HG03108 (cell line): ENCODE data around the gene TCTN3.
"Not testable (repeated sequence)": the region's sequence is repeated elsewhere in the genome, so short reads cannot be mapped to it uniquely, and the experiment has no call there.

Experiments
- ATAC-seq: cut with Tn5 transposase; IDR thresholded peaks from one replicate; pipeline ENCODE4 v1.9.1; 2021; ENCODE audit warnings: moderate library complexity; ENCODE audit not compliant: unreplicated experiment

The TCTN3 gene

DNA sequence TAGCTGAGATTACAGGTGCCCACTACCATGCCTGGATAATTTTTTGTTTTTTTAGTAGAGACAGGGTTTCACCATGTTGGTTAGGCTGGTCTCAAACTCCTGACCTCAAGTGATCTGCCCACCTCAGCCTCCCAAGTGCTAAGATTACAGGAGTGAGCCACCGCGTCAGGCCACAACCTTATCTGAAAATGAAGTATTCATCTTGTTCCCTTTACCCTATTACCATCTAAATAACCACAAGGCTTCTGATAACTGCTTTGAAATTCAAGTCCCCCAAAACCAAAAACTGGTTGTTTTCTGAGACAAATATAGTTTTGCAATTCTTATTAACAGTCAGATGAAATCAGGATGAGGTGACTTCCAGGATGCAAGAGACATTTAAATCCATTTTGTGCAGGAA, 2.4 kb downstream of the TCTN3 start:
- no peak for ATAC-seq

DNA sequence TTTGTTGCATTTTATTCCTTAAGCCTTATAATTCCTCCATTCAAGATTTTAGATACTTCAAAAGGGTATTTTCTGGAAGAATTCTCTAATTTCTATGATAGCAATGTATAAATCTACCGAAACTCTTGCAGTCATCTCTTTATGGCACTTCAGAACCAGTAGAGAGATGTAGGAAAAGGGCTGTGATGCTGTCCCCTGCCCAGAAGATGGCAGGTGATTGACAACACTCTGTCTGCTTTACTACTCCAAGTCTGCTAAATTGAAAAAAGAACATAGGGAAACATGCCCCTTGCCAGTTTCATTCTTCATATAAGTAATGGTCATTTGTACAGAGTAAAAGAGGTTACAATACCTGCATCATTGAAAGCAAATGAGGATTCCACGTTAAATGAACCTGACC, 5.1 kb downstream of the TCTN3 start:
- ATAC-seq, result no peak

DNA sequence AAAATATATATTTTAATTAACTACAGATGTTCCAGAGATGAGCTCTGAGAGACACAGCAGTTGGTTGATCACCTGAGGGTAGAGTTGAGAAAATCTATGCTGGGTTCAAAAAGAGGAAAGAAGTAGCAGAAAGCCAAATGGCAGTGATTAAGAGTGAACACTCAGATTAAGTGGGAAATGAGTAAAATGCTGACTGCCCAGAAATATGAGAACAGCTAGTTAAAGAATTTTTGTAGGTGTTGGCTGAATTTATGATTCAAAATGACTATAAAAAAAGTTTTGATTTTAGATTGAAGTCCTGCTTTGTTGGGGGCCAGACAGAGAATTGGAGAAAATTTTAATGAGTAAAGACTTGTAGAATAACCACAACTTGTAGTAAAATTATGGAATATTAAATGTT, 9.8 kb downstream of the TCTN3 start:
- ATAC-seq, result no peak

DNA sequence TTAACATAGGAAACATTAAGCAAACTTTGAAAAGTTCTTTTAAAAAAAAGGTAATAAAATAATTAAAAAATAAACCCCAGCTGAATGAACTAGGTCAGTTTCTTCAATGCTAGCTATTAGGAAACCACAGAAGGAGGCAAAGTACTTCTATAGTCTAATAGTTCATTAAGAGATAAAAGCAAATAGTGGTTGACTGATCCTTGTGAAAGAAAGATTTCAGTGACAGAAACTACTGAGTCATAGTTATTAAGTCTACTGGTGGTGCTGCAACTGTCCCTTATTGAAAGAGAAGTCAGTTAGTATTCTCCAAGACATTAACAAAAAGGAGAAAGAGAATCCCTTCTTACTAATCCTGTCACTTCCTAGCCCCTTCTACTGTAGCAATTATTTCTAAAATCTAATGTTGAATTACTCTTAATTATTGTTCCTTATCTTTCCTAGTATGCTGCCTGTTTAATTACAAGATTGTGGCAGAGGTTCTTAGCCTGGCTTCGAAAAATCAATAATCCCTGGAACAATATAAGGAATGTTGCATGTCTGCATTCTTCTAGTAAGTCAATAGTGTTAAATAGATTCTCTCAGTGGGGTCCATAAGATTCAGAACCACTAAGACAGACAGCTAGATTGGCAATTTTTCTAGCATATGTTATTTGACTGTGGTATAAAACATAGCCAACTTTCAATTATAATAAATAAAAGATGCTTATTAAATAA, 18.2 kb downstream of the TCTN3 start:
- ATAC-seq, result no peak

DNA sequence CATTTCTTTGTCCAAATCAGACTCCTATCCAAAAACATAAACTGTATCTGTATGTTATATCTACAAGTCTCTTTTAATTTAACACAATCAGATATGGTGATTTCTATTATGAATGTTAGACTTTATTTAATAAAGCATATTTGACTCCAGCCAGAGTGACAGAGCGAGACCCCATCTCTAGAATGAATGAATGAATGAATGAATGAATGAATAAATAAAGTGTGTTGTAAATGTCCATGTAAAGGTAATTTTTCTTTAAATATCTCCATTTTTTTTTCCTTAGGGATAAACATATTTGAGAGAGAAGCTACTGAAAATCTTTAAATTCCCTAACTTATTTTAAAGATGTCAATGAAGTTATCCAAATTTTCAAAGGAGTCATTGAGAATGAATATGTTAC, 19.1 kb downstream of the TCTN3 start:
- no peak for ATAC-seq

DNA sequence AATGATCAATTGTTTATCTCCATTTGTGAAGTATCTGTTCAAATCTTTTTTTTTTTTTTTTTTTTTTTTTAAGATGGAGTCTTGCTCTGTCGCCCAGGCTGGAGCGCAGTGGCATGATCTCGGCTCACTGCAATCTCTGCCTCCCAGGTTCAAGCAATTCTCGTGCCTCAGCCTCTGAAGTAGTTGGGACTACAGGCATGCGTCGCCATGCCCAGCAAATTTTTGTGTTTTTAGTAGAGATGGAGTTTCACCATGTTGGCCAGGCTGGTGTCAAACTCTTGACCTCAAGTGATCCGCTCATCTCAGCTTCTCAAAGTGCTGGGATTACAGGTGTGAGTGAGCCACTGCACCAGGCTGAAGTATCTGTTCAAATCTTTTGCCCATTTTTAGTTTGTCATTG, 21.1 kb downstream of the TCTN3 start:
- ATAC-seq, result not testable (repeated sequence)

DNA sequence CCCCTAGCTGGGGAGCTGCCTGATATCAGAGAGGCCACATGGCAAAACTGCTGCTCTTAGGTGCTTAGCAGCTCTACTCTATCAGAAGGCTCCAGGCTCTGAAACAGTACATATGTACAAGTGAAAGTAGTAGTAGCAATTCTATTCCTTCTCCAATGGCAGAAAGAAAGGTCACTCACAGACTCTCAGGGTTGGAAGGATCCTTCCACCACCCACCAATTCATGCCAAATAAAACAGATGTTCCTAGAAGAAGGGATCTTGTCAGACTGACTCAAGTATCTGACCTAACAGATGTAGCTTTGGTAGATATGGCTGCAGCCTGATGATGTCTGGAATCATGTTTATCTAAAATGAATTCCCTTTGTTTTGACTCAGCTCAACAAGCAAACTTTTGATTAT, 29.2 kb downstream of the TCTN3 start:
- no peak for ATAC-seq

DNA sequence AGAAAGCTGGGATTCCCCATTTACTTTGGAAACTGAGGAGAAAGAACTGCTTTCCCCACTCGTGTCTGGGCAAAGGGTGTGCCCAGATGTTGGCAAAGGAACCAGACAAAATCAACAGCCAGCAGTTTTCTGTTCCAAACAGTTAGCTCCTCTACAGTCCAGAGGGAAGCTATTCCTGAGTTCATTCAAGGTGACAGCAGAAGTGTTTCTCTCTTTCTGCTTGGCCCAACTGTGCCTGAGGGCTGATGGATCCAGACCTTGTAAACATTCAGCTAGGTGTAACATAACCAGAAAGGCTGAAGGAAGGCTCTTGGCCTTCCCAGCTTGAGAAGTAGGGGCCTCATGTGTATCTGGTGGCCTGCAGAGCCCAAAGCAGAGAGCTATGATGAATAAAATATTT, 30.2 kb downstream of the TCTN3 start:
- no peak for ATAC-seq

DNA sequence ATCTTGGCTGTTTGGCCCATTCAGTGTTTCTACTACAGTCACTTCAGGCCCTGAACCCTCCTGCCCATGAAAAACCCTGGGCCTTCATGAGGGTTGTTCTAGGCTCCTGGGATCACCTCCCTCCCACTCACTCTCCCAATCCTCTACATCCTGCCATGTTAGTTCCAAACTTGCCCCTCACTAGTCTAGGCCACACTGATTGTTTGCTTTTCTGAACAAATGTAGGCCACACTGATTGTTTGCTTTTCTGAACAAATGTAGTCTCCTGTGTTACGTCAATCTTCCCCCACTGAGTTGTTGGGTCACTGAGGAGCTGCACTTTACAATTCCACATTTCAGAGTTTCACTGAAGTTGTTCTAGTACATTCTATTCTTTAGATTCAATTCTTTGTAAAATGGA, 31.9 kb downstream of the TCTN3 start:
- ATAC-seq, result no peak

DNA sequence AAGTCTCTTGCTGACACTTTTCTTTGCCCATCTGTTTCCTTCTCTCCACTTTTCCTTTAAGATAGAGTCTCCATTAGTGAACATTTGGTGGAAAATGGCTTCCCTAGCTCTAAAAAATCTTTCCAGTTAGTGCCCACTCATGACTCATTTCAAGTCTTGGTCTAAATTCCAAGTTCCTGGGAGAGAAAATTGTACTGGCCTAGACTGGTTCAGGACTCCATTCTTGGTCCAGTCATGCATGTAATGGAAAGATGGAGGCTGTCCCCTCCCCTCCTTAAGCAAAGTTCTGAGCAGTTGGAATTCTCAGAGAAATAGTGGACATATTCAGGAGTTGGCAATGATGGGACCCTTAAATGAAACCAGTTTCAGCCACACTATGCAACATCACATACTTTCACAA, 33.4 kb downstream of the TCTN3 start:
- ATAC-seq, result no peak

DNA sequence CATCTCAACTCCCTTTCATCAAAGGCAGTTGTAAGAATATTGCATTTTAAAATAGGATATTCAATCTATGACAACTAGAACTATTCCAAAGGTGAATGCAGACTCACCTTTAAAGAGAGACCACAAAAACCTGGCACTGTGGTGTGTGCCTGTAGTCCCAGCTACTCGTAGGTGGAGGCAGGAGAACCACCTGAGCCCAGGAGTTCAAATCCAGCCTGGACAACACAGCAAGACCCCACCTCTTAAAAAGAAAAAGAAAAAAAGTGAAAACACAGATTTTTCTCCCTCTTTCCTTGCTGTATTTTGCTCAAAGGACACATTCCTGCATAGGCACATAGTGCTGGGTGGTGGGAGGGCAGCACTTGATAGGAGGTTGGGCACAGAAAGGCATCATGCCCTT, 36.5 kb downstream of the TCTN3 start:
- ATAC-seq, result no peak

DNA sequence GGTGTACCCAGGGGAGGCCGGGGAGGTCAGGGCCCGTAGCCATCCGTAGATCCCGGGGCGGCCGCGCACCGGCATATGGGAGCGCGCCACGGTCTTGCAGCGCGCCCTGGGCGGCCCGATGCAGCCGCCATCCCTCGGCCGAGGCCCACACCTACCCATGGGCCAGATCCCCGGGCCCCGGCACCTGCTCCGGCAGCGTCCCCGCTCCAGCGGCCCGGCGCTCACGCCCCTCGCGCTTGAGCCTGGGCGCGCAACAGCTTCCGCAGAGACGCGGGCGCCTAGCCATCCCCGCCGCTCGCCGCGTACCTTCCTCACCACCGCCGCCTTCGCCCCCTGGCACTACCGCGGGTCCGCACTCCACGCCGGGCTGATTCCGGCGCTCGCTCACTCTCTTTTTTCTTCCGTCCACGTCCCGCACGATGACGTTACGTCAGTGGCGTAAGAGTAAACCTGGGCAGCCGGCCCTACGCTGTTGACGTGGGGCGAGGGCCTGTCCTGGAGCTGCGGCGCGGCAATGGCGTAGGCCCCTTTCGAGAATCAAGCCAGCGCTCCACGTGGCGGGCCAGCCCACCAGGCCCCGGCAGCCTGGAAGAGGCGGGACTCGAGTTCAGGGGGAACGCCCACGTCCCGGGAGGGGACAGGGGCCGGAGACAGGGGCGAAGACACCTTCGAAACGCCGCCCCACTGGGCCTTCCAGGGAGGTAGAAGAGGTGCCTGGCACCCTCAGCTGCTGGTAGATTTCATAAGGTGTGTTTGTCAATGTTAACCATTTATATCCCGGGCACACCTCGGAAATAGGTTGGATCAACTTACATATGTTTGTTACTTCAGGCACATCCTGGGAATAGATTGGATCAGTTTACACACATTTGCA, 37.2 kb downstream of the TCTN3 start, which contains the start of gene ALDH18A1:
TSS of gene ALDH18A1 (minus strand) at position 421 of the 874 bp plus-strand sequence. CDS start 3,334 bp downstream, outside the sequence.
- peak; percentile 83 for ATAC-seq

DNA sequence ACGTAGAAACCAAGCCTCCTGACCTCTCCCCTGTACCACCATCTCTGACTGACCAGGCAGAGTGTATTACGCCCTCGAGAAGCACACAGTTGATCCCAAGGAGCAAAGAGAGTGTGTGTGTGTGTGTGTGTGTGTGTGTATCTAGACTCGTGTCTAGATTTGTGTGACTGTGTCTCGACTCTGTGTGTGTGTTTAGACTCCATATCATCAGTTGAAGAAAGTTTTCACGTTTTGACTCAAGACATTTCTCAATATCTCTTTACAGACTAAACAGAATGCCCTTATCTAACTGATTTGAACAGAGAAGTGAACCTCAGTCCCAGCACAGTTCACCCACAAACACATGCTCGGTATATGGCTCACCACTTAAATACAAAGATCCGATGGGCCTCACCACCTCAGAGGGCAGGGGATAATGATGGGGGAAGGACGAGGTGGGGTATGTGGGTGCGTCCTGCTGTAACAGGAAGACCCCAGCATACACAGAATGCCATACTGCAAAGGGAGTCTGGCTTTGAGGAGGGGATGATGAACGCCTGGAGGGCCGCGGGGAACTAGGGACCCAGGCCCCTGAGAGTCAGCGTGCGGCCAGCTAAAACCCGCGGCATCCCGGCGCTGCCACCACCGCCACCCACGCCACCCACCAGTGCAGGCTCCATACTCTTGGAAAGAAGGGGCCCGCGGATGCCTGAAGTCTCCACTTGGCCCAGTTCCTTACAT, 38.0 kb downstream of the TCTN3 start:
- peak; percentile 13 for ATAC-seq

DNA sequence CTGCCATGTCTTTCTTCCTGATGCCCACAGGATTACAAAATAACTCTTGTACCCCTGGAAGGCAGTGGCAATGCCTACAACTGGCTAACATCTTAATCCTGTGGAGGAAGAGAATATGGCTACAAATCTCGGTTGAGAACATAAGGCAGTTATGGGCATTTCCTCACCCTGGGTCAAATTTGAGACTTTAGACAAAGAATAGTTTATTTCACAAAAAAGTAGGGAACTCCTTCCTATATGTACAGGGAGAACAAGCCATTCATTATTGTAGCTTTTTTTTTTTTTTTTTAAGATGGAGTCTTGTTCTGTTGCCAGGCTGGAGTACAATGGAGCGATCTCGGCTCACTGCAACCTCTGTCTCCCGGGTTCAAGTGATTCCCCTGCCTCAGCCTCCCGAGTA, 39.8 kb downstream of the TCTN3 start:
- no peak for ATAC-seq

DNA sequence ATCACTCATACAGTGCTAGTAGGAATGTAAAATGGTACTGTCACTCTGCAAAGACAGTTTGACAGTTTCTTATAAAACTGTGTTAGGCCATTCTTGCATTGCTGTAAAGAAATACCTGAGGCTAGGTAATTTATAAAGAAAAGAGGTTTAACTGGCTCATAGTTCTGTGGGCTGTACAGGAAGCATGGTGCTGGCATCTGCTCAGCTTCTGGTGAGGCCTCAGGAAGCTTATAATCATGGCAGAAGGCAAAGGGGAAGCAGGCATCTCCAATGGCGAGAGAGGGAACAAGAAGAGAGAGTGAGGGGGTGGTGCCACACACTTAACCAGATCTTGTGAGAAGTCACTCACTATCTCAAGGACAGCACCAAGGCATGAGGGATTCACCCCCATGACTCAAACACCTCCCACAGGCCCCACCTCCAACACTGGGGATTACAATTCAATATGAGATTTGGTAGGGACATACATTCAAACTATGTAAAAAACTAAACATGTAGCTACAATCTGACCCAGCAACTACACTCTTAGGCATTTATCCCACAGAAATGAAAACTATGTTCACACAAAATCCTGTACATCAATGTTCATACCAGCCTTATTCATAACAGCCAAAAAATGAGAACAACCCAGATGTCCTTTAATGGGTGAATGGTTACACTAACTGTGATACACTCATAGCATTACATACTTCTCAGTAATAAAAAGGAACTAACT, 42.2 kb downstream of the TCTN3 start:
- no peak for ATAC-seq

DNA sequence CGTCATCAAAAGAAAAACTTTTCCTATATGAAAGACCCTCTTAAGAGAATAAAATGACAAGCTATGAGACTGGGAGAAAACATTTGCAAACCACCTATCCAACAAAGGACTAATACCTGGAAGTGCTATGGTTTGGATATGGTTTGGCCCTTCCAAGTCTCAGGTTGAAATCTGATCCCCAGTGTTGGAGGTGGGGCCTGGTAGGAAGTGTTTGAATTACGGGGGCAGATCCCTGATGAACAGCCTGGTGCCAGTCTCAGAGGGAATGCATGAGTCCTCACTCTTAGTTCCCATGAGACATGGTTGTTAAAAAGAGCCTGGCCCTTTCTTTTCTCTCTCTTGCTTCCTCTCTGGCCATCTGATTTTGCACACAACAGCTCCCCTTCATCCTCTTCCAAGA, 43.5 kb downstream of the TCTN3 start:
- ATAC-seq, result no peak

DNA sequence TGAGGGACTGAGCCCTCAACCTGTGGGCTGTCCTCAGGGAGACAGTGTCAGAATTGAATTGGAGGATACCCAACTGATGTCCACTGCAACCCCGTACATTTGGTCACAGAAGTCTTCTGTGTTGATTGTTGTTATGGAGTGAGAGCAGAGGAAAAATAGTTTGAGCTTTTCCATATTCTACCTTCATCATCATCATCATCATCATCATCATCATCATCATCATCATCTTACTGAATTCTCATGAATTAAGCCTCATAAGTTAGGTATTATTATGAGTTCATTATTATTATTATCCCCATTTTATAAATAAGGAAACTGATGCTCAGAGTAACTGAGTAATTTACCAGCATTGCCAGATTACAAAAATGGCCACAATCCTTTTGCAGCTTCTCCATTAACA, 45.6 kb downstream of the TCTN3 start:
- no peak for ATAC-seq

DNA sequence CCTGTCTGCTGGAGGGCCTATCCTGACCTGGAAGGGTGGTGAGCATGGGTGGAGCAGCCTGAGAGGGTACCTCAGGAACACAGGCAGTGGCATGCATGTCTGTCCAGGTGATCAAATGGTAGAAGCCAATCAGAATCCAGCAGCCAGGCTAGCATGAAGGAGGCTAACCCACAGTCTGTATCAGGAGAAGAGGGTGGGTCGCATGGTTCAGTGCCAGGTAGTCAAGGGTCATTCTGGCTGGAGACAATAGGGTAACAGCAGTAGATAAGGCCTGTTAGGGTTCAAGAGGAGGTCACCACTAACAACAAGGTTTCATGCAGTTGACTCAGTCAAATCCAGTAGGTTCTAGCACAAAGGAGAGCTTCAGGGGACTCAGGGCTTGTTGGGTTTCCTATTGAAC, 47.6 kb downstream of the TCTN3 start:
- no peak for ATAC-seq

DNA sequence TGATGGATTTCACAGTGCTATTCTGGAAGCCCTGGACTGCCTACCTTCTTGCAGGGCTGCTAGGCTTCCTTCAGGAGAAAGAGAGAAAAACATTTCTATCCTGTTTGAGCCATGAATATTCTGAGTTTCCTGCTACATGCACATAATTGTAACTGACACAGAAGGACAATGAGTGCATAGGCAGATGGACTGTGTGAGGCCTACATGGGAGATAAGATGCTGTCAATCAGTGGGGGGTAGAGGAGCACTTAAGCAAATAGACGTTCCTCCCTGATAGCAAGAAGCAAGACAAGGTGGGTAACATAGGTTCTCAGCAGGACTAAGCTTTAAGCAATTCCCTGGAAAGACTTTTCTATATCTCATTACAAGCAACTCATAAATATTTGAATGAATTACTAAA, 48.8 kb downstream of the TCTN3 start:
- no peak for ATAC-seq

DNA sequence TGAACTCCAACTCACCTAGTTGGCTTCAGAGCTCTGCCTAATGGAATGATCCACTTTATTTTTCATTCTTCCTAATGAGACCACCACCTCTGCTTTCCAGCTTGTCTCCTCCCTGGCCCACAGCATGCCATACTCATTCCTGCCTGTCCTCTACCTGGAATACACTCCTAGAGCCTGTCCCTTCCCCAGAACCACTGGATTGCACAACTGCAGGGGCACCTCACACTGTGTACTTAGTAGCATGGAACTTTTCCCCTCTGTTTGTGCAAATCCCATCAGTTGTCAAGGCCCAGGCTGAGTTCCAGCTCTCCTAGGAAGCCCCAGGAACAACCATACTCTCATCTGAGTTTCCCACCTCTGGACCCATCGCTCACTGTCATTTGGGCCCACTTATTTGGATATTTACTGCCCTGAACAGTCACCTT, 52.8 kb downstream of the TCTN3 start:
- ATAC-seq, result no peak

DNA sequence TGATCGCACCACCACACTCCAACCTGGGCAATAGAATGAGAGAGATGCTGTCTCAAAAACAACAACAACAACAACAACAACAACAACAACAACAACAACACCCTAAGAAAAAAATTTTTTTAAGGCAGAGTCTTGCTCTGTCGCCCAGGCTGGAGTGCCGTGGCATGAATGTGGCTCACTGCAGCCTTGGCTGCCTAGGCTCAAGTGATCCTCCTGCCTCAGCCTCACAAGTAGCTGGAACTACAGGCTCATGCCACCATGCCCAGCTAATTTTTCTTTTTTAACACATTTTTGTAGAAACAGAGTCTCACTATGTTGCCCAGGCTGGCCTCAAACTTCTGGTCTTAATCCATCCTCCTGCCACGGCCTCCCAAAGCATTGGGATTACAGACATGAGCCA, 55.8 kb downstream of the TCTN3 start:
- ATAC-seq, result no peak
